HG03175 (cell line): Measurements from ENCODE around the gene PCDH15.
"Not testable (repeated sequence)": the region's sequence is repeated elsewhere in the genome, so short reads cannot be mapped to it uniquely, and the experiment has no call there.

Source experiments
- ATAC-seq: cut with Tn5 transposase; IDR thresholded peaks from one replicate; pipeline ENCODE4 v1.9.1; 2021; ENCODE audit warnings: mild to moderate bottlenecking, moderate library complexity; ENCODE audit not compliant: unreplicated experiment

The PCDH15 gene

GRCh38 chr10:54576541-54576940 lies 224.5 kb downstream of the PCDH15 start:
- no peak for ATAC-seq

GRCh38 chr10:54559498-54559897 lies 241.5 kb downstream of the PCDH15 start:
- ATAC-seq, result no peak

GRCh38 chr10:54554028-54554427 lies 247.0 kb downstream of the PCDH15 start:
- ATAC-seq, result no peak

- no peak for ATAC-seq
Measured at GRCh38 chr10:54550016-54550415, 251.0 kb downstream of the PCDH15 start.

GRCh38 chr10:54531296-54531695 lies 269.7 kb downstream of the PCDH15 start:
- ATAC-seq, result no peak

- ATAC-seq, result no peak
Measured at GRCh38 chr10:54530299-54530698, 270.7 kb downstream of the PCDH15 start.

GRCh38 chr10:54525816-54526215 lies 275.2 kb downstream of the PCDH15 start:
- no peak for ATAC-seq

- ATAC-seq, result not testable (repeated sequence)
Measured at GRCh38 chr10:54515244-54515643, 285.8 kb downstream of the PCDH15 start.

GRCh38 chr10:54503863-54504262 lies 297.2 kb downstream of the PCDH15 start:
- ATAC-seq, result no peak

GRCh38 chr10:54501929-54502328 lies 299.1 kb downstream of the PCDH15 start:
- ATAC-seq, result no peak

GRCh38 chr10:54496852-54497251 lies 304.2 kb downstream of the PCDH15 start:
- ATAC-seq, result no peak

- ATAC-seq, result no peak
Measured at GRCh38 chr10:54487743-54488142, 313.3 kb downstream of the PCDH15 start.

GRCh38 chr10:54485971-54486370 lies 315.1 kb downstream of the PCDH15 start:
- no peak for ATAC-seq

GRCh38 chr10:54484186-54484585 lies 316.8 kb downstream of the PCDH15 start:
- ATAC-seq, result no peak

GRCh38 chr10:54478601-54479000 lies 322.4 kb downstream of the PCDH15 start:
- ATAC-seq, result no peak

GRCh38 chr10:54477738-54478137 lies 323.3 kb downstream of the PCDH15 start:
- no peak for ATAC-seq

- no peak for ATAC-seq
Measured at GRCh38 chr10:54470324-54470631, 330.8 kb downstream of the PCDH15 start.

GRCh38 chr10:54469587-54470323 lies 331.3 kb downstream of the PCDH15 start:
- no peak for ATAC-seq

- no peak for ATAC-seq
Measured at GRCh38 chr10:54454271-54454670, 346.8 kb downstream of the PCDH15 start.

GRCh38 chr10:54449056-54449455 lies 352.0 kb downstream of the PCDH15 start:
- ATAC-seq, result no peak

- ATAC-seq, result no peak
Measured at GRCh38 chr10:54444170-54444569, 356.9 kb downstream of the PCDH15 start.

- ATAC-seq, result no peak
Measured at GRCh38 chr10:54441275-54441674, 359.8 kb downstream of the PCDH15 start.

- peak; percentile 91 for ATAC-seq
Measured at GRCh38 chr10:54434782-54435181, 366.2 kb downstream of the PCDH15 start.
